ENCODE measurements around the gene SETD4. TPM values are rescaled to one million over a fixed set of nuclear protein-coding genes. Genes with fewer than 3 reads are reported as not detected.
"Not testable (repeated sequence)": the region's sequence is repeated elsewhere in the genome, so short reads cannot be mapped to it uniquely, and the experiment has no call there.

The SETD4 gene, protein sequence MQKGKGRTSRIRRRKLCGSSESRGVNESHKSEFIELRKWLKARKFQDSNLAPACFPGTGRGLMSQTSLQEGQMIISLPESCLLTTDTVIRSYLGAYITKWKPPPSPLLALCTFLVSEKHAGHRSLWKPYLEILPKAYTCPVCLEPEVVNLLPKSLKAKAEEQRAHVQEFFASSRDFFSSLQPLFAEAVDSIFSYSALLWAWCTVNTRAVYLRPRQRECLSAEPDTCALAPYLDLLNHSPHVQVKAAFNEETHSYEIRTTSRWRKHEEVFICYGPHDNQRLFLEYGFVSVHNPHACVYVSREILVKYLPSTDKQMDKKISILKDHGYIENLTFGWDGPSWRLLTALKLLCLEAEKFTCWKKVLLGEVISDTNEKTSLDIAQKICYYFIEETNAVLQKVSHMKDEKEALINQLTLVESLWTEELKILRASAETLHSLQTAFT
- 9.9 and 16.8 TPM in 2 replicates for total RNA-seq

- peak; percentile 92 for DNase-seq
These were observed at the start of gene SETD4 for GRCh38 chr21:36060159-36060921. TSS of gene SETD4 (minus strand) at chr21:36060526. CDS start at chr21:36058888, 1,638 bp downstream.

DNA sequence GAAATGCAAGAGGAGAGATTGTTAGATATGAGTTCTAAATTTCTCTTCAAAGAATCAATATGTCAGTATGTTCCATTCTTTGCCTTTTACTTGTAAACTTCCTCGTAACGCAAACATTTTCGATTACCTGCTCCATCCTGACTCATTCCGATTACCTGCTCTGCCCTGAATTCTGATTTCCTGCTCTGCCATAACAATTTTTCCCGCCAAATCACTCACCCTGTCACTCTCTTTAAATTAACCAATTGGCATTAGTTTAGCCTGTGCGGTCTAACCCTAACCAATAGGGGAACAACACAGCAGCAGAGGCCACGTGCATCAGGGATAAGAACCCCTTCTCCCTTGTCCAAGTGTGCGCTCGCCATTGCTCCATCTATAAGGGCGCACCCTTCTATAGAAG, 49.5 kb upstream of the SETD4 start:
- no peak for DNase-seq

- DNase-seq: no peak
These were observed 45.1 kb upstream of the SETD4 start for GRCh38 chr21:36105327-36105842.

- peak; percentile 54 for DNase-seq
These were observed 44.3 kb upstream of the SETD4 start for GRCh38 chr21:36104317-36105300.

- no peak for DNase-seq
These were observed 43.1 kb upstream of the SETD4 start for GRCh38 chr21:36103434-36103833.

- DNase-seq: no peak
These were observed 40.8 kb upstream of the SETD4 start for GRCh38 chr21:36100971-36101641.

DNA sequence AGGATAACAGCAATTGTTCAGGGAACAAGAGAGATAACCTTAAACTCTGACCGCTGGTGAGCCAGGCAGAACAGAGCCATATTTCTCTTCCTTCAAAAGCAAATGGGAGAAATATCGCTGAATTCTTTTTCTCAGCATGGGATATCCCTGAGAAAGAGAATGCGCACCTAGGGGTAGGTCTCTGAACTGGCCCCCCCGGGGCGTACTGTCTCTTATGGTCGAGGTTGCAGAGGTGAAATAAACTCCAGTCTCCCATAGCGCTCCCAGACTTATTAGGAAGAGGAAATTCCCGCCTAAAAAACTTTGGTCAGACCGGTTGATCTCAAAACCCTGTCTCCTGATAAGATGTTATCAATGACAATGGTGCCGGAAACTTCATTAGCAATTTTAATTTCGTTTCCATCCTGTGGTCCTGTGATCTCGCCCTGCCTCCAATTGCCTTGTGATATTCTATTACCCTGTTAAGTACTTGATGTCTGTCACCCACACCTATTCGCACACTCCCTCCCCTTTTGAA, 39.4 kb upstream of the SETD4 start:
- DNase-seq: not testable (repeated sequence)

- no peak for DNase-seq
These were observed 38.7 kb upstream of the SETD4 start for GRCh38 chr21:36099000-36099399.

DNA sequence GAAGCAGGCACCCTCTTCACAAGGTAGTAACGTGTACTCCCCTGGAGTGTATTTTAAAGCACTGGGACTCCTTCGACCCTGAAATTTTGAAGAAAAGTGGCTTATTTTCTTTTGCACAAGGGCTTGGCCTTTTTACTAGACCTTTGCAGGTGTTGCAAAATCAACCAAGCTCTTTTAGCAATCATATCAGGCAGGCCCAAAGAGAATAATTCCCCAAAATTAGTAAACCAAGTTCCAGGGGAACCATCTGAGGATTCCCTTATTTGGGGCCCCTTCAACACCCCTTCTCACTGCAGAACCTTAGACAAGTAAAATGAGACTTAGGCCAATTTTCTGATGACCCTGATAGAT, 37.8 kb upstream of the SETD4 start:
- DNase-seq: no peak

DNA sequence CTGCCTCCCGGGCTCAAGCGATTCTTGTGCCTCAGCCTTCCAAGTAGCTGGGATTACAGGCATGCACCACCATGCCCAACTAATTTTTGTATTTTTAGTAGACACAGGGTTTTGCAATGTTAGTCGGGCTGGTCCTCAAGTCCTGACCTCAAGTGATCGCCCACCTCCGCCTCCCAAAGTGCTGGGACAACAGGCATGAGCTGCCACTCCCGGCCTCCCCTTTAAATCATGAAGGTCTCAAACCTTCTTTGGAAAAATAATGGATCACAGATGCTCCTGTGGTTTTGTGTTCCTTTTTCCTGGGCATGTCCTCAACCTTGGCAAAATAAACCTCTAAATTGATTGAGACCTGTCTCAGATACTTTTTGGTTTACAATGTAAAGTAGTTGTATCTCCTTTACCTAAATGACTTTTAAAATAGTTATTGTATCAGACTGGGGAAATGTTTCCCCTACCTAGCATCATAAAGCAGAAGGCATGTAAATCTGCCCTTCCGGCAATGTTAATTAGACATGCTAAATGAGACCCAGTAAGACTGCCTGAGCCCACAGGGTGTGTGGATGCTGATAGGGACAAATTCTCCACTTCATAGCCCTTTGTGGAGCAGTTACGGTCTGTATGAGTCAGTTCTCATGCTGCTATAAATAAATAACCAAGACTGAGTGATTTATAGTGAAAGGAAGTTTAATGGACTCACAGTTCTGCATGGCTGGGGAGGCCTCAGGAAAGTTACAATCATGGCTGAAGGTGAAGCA, 37.3 kb upstream of the SETD4 start:
- peak; percentile 46 for DNase-seq

DNA sequence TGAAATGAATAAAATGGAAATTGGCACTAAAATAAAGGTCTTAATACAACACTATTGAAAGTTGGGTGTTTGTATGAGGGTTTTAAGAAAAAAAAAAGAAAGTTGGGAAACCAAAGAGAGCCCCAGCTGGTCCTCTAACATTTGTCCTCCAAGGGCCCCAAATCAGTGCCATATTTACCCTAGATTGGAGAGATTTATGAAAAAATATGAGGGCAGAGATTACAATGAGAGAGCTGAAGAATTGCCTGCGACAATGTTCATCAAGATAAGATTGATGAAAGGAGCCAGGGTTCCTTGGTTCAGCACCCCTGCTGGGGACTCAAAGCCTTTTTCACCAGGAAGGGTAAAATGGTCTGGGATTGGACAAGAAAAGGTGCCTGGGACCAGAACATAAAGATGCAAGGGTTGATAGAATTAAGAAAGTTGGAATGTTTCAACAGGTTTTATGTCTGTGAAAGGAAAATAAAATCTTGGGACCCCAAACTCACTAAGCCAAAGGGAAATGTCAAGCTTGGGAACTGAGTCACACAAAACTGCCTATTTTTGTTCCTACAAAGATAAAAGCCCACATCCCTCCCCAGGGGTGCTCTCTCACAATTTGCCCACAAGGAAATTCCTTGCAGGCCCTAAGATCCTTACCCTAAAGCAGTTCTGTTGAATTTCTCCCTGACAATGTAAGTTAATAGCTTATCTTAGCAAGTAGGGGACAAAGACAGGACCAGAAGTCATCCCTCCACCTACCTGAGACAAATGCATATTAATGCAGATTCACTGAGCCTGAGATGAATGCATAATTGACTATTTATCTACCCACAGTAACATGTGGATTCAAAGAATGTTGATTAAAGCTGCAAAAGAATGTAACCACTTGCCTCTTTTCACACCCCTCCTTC, 36.3 kb upstream of the SETD4 start:
- no peak for DNase-seq

GRCh38 chr21:36093512-36093911, 33.2 kb upstream of the SETD4 start:
- DNase-seq: no peak

- no peak for DNase-seq
These were observed 32.4 kb upstream of the SETD4 start for GRCh38 chr21:36092681-36093080.

- DNase-seq: no peak
These were observed 29.6 kb upstream of the SETD4 start for GRCh38 chr21:36089946-36090345.

DNA sequence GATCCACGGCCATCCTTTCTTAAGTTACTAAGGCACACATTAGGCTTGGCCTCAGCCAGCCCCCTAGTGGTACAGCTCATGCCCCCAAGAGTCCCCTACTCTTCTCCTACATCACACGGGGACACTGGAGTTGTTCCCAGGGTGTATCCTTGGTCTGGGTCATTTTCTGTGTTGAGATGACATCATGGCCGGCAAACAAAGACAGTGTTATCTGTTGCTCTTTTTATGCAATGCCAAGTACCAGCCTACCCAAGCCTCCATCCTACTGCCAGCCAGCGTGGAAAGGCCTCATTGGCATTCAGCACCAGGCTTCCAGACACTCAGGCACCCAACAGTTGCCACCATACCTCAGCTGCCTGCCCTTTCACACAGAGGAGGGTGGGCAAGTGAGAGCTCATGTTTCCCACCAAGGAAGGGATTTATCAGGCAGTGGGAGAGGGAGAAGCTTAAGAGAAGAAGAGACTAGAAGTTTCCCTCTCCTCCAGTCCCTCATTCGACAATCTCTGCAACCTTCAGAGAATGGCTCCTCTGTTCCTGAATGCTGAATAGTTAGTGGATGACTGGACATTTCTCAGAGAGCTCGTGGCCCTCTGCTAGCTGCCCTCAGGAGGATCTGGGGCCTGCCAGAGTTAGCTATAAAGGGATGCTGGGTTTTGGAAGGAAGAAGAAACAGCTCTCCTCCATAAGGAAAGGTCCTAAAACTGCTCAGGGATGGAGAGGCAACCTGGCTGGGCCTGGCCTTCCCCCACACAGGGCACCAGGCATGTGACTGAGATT, 27.2 kb upstream of the SETD4 start:
- no peak for DNase-seq

- no peak for DNase-seq
These were observed 21.9 kb upstream of the SETD4 start for GRCh38 chr21:36082237-36082664.

GRCh38 chr21:36080386-36080785, 20.1 kb upstream of the SETD4 start:
- DNase-seq: no peak

DNA sequence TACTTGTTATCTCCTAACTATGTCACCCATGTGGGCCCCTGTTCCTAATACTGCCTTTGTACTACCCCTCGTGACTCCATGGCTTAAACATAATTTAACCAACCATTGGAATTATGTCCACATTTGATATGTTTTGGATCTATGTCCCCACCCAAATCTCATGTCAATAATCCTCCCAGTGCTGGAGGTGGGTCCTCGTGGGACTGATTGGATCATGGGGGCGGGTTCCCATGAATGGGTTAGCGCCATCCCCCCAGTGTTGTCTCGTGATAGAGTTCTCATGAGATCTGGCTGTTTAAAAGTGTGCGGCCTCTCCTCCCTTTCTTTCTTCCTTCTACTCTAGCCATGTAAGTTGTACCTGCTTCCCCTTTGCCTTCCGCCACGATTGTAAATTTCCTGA, 19.3 kb upstream of the SETD4 start:
- DNase-seq: no peak
